Stimulated activated CD4-positive, alpha-beta T cell treated with anti-CD3 and anti-CD28 coated beads, Interleukin-4, amount 100 ng/mL, for 24 hours (primary cell): ENCODE results near the gene CLIP1.
A peak's percentile ranks its signal among the peaks of the same experiment; 100 is the strongest.
"Not testable (repeated sequence)": the region's sequence is repeated elsewhere in the genome, so short reads cannot be mapped to it uniquely, and the experiment has no call there.

Experiments
- DNase-seq: peaks from one replicate; pipeline ENCODE4 v3.0.0-alpha.2; 2020

CLIP1 gene

DNA sequence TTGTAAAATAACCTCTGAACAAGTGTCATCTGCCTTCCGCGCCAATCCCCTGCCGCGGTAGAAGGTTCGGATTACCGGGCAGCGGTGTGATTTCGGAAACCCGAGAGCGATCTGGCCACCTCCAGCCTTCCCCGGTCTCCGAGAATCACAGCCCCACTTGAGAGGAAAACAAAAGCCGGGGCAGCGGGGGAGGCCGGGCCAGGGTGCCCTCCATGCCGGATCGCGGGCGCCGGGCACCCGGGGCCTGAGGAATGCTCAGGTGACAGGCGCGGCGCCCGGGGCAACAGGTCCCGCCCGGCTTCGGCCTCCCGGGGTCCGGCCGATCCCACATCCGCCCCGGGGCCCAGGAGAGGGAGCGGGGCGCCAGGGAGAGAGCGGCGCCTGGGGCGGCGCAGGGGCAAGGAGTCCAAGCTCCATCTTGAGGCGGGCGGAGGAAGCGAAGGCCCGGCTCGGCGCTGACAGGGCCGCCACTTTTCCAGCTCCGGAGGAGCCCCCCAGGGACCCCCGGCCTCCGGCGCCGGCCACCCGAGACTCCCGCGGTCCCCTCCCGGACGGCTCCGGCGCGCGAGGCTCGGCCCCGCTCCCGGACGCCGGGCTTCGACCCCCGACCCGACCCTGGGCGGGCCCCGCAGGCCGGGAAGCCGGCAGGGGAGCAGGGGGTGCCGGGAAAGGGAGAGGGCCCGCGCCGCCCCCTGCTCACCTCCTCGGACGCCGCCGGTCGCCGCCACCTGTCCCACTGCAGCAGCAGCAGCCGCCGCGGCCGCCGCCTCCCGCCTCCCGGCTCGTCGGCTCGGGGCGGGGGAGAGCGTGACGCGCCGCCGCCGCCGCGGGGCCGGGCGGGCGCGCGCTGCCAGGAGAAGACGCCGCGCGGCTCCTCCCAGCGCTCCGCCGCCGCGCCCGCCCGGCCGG lies at the start of gene CLIP1:
Gene CLIP1 (minus strand): TSS at position 849 of the 909 bp plus-strand sequence. CDS start 42,217 bp downstream, outside the sequence.
- peak; percentile 60 for DNase-seq

DNA sequence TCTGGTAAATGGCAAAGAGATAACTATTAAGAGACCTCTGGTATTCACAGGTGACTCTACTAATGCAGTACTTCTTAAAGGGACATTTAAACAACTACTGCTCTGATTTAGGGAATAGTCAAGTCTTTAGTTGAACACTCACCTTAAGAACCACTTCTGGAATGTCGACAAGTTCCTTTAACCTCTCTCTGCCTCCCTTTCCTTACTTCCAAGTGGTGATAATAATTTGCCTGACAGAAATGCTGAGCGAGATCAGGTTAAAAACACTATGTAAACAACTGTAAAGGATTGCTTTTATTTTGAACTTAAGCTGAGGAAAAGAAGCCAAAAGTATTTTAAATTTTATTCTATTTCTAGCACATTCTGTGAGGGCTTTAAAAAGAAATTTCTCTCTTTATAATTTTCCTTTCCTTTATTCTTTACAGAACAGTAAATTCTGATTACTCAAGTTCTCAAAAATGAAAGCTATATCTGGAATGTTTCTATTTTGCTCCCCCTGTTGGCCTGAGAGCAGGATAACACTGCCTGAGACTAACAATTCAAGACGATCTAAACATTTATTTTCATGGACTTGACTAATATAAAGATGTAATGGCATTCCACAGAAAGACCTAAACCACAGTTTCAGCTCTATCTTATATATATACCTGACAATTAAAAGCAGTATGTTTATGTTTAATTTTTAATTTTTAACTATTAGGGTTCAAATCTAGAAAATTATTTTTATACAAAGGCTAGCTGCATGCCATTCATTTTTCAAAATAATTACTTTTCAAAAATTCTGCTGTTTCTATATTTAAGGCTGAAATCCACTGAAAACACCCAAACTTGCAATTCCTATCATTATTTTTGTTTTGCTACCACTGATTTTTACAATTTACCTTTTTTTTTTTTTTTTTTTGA lies 49.1 kb upstream of the CLIP1 start:
- peak; percentile 10 for DNase-seq

DNA sequence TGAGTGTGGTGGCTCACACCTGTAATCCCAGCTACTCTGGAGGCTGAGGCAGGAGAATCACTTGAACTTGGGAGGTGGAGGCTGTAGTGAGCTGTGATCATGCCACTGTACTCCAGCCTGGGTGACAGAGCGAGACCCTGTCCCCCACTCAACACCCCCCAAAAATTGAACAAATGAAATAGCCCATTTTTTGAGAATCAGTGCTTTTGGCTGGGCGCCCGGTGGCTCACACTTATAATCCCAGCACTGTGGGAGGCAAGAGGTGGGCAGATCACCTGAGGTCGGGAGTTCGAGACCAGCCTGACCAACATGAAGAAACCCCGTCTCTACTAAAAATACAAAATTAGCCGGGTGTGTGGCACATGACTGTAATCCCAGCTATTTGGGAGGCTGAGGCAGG lies 48.1 kb upstream of the CLIP1 start:
- not testable (repeated sequence) for DNase-seq

DNA sequence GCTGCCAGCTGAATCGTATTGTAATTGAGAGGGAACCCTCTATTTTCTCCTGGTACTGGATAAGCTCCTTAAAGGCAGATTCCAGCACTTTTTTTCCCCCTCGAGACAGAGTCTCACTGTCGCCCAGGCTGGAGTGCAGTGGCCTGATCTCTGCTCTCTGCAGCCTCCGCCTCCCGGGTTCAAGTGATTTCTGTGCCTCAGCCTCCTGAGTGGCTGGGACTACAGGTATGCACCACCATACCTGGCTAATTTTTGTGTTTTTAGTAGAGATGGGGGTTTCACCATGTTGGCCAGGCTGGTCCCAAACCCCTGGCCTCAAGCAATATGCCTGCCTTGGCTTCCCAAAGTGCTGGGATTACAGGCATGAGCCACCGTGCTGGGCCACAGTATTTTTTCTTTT lies 47.4 kb upstream of the CLIP1 start:
- not testable (repeated sequence) for DNase-seq

DNA sequence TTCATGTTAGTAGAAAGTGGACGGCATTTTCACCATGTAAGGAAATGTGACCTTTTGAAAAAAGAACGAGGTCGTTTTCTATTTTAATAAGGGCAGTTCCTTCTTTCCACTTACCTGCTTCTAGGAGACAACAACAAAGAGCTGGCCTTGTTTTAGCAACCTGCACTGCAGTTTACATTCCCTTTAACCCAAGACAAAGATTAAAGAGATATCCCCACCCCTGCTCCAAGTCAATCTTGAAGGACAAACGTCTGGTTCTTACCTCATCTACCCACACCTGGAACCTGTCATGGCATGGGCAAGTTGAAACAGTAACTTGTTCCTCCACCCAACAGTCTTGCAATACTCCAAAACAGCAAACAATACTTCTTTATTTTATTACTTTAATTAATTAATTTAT lies 45.5 kb upstream of the CLIP1 start:
- DNase-seq = no peak

DNA sequence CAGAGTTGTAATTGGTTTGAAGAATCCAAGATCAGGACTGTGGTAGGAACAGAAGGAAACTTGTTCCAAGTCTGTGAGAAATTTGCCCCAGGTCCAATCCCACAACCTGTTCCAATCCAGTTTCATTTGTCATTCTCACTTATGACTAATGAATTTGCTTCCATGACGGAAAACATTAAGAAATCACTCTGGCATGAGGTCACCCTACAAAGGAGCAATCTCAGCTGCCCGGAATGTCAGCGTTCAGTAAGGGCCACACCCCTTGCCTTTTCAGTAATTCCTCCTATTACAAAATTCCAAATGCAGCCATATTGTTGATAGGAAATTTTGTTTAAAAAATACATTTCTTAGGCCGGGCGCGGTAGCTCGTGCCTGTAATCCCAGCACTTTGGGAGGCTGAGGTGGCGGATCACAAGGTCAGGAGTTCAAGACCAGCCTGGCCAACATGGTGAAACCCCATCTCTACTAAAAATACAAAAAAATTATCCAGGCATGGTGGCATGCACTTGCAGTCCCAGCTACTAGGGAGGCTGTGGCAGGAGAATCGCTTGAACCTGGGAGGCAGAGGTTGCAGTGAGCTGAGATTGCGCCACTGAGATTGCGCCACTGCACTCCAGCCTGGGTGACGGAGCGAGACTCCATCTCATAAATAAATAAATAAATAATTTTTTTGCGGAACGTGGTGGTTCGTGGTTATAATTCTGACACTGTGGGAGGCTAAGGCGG lies 42.0 kb upstream of the CLIP1 start:
- not testable (repeated sequence) for DNase-seq

DNA sequence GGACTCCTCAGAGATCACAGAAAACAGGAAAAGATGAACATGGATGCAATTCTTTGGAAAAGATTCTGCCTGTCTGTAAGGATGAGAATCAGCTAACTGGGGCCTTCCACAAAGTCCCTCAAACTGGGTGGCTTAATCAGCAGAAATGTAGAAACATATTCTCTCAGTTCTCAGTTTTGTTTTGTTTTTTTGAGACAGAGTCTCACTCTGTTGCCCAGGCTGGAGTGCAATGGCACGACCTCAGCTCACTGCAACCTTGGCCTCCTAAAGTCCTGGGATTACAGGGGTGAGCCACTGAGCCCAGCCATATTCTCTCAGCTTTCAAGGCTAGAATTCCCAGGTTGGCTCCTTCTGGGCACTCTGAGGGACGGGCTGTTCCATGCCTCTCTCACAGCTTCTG lies 38.2 kb upstream of the CLIP1 start:
- DNase-seq = no peak

DNA sequence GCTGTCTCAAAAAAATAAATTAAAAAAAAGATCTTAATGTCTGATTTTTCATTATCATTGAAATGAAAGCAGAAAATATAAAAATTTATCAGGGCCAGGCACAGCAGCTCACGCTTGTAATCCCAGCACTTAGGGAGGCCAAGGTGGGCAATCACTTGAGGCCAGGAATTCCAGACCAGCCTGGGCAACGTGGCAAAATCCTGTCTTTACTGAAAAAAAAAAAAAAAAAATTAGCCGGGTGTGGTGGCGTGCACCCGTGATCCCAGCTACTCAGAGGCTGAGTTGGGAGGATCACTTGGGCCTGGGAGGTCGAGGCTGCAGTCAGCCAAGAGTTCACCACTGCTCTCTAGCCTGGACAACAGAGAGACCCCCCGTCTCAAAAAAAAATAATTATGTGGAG lies 37.6 kb upstream of the CLIP1 start:
- no peak for DNase-seq

DNA sequence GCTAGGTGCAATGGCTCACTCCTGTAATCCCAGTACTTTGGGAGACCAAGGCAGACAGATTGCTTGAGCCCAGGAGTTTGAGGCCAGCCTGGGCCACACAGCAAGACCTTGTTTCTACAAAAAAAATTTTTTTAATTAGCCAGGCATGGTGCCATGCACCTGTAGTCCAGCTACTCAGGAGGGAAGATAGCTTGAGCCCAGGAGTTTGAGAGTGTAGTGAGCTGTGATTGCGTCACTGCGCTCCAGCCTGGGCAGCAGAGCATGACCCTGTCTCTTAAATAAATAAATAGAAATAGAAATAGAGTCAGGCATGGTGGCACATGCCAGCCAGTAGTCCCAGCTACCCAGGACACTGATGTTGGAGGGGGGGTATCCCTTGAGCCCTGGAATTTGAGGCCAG lies 36.7 kb upstream of the CLIP1 start:
- DNase-seq = no peak

DNA sequence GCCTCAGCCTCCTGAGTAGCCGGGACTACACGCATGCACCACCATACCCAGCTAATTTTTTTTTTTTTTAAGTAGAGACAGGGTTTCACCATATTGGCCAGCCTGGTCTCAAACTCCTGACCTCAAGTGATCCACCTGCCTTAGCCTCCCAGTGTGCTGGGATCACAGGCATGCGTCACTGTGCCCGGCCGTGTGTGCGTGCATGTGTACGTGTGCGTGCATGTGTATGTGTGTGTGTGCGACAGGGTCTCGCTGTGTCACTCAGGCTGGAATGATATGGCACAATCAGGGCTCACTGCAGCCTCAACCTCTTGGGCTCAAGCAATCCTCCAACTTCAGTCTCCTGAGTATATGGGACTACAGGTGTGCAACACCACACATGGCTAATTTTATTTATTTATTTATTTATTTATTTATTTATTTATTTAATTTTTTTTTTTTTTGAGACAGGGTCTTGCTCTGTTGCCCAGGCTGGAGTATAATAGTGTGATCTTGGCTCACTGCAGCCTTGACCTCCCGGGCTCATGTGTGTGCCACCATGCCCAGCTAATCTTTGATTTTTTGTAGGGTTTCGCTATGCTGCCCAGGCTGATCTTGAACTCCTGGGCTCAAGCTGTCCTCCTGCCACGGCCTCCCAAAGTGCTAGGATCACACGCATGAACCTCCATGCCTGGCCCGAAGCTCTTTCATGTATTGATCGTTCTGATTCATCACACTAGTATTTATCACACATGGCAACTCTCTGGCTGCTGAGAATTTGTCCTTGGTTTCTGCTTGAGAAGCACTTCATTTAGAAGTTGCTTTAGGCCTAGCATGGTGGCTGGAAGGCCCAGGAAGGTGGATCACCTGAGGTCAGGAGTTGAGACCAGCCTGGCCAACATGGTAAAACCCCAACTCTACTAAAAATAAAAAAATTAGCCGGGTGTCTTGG lies 35.9 kb upstream of the CLIP1 start:
- no peak for DNase-seq

DNA sequence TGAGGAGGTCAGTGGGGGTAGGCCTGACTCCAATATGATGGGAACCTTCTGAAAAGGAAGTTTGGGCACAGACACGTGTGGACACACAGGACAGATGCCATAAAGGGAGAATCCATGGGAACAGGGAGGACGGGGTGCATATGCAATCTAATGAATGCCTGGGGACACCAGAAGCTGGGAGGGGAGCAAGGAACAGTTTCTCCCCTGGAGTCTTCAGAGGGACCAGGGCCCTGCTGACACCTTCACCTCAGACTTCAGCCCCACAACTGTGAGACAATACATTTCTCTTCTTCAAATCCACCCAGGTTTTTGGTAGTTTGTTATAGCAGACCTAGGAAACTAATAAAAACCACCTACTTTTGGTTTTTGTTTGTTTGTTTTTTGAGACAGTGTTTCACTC lies 35.2 kb upstream of the CLIP1 start:
- no peak for DNase-seq

DNA sequence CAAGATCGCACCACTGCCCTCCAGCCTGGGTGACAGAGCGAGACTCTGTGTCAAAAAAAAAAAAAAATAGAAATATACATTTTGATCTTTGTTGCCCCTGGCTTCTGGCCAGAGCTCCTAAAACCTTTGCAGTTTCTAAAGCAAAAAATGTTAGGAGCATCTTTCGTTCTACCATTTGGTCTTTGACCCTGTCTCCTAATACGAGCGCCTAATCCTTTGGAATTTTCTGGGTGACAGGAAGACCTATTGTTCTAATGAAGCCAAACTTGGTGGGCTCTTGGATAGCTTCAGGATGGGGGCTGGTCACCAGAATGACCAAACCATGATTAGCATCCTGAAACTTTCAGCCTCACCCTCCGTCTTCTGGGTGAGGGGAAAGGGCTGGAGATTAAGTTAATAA lies 32.3 kb upstream of the CLIP1 start:
- no peak for DNase-seq

DNA sequence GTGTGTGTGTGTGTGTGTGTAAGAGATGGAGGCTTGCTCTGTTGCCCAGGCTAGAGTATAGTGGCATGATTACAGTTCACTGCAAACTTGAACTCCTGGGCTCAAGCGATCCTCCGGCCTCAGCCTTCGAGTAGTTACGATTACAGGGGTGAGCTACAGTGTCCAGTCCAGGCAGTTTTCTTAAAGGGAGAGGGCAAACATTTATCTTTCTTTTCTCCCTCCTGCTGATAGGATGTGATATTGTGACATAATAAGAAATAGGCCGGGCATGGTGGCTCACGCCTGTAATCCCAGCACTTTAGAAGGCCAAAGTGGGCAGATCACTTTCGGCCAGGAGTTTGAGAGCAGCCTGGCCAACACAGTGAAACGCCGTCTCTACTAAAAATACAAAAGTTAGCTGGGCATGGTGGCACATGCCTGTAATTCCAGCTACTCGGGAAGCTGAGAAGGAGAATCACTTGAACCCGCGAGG lies 31.8 kb upstream of the CLIP1 start:
- no peak for DNase-seq

DNA sequence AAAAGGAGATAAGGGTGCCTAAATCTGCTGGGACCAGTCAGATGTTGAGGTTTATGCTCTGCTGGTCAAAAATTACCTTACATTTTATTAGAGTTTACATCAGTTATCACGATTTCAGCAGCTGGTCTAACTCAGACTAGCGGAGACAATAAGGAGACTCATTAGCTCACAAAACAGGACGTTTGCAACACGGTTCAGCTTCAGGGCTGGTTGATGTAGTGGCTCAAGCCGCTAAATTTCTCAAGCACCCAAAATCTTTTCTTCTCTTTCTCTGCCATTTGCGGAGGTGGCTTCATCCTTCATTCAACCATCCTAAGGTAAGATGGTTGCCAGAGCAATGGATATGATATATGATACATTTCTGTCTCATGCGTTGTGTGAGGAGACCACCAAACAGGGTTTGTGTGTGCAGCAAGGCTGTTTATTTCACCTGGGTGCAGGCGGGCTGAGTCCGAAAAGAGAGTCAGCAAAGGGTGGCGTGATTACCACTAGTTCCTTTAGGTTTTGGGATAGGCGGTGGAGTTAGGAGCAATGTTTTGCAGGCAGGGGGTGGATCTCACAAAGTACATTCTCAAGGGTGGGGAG lies 30.3 kb upstream of the CLIP1 start:
- DNase-seq = no peak

DNA sequence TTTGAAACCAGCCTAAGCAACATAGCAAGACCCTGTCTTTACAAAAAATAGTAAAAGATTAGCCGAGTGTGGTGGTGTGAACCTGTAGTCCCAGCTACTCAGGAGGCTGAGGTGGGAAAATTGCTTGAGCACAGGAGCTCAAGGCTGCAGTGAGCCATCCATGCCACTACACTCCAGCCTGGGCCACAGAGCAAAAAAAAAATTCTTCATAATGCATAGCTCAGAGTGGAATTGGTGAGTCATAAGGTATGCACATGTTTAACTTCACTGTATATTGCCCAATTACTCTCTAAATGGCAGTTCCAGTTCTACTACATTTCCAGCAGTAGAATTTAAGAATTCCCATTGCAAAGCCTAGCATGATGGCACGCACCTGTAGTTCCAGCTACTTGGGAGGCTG lies 26.8 kb upstream of the CLIP1 start:
- DNase-seq = peak; percentile 9

DNA sequence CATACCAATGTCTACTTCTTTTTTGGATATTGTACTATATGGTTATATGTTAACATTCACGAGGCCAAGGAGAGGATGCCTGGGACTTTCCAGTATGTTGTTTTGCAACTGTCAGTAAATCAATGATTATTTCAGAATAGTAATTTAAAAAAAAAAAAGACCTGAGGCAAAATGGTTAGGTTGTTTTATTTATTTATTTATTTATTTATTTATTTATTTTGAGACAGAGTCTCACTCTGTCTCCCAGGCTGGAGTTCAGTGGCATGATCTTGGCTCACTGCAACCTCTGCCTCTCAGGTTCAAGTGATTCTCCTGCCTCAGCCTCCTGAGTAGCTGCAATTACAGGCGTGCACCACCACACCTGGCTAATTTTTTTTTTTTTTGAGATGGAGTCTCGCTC lies 25.4 kb upstream of the CLIP1 start:
- DNase-seq = not testable (repeated sequence)

DNA sequence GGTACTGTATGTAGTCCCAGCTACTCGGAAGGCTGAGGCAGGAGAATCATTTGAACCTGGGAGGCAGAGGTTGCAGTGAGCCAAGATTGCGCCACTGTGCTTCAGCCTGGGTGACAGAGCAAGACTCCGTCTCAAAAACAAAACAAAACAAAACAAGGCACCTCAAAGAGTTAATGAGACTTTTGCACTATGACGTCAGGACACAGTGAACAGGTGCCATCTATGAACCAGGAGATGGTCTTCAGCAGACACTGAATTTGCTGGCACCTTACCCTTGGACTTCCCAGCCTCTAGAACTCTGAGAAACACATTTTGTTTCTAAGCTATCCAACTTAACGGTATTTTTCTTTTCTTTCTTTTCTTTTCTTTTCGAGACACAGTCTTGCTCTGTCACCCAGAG lies 23.9 kb upstream of the CLIP1 start:
- not testable (repeated sequence) for DNase-seq

DNA sequence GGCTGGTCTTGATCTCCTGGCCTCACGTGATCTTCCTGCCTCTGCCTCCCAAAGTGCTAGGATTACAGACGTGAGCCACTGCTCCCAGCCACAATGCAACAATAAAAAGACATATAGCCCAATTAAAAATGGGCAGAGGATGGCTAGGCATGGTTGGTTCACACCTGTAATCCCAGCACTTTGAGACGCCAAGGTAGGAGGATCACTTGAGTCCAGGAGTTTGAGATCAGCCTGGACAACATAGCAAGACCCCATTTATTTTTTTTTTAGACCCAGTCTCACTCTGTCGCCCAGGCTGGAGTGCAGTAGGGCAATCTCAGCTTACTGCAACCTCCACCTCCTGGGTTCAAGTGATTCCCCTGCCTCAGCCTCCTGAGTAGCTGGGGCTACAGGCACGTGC lies 21.6 kb upstream of the CLIP1 start:
- DNase-seq = not testable (repeated sequence)

DNA sequence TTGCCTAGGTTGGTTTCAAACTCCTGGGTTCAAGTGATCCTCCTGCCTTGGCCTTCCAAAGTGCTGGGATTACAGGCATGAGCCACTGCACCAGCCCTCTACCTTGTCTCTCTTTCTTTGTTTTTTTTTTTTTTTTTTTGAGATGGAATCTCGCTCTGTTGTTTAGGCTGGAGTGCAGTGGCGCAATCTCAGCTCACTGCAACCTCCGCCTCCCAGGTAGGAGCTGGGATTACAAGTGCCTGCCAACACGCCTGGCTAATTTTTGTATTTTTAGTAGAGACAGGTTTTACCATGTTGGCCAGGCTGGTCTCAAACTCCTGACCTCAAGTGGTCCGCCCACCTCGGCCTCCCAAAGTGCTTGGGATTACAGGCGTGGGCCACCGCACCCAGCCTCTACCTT lies 16.4 kb upstream of the CLIP1 start:
- DNase-seq = not testable (repeated sequence)

DNA sequence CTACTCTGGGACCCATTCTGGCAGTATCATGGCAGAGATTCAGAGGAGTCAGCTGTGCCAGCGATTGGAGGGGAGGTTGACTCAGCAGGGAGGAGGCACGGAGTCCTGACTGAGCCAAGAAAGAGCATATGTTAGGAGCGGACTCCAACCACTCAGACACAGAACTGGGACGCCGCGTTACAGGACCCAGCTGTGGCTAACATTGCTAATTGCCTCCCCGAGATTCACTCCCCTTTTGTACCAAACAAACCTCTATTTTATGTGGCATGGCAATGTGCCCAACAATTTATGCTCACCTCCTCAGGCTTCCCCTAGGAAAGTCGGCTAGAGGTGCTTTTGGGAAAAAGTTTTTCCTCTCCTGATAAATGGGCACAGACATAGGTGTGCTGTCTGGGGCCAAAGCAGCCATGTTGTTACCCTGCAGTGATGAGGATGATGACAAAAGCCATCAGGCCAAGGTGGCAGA lies 15.2 kb upstream of the CLIP1 start:
- no peak for DNase-seq

DNA sequence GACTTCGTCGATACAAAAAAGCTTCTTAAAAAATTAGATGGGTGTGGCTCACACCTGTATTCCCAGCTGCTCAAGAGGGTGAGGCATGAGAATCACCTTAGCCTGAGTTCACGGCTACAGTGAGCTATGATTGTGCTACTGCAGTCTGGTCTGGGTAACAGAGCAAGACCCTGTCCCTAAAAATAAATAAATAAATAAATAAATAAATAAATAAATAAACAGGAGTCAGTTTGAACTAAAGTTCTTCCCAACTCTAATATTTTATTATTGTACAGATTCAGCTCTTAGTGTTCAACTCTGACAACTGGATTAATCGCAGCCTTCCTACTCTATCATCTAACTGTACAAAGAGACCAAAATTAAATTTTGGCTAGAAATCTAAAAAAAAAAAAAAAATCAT lies 12.7 kb upstream of the CLIP1 start:
- no peak for DNase-seq
